GM10248 (cell line): ENCODE data around the gene WDR91.
"Not testable (repeated sequence)": the region's sequence is repeated elsewhere in the genome, so short reads cannot be mapped to it uniquely, and the experiment has no call there.

Source experiments
- CTCF ChIA-PET: fragments of 300-600 bp; sonication (Branson Sonifier 250); formaldehyde crosslinking; extraction: SDS; loops from one replicate; lab custom pipeline; 2021; ENCODE audit warnings: antibody characterized with exemption; lab: Yijun Ruan, JAX
- POLR2A ChIA-PET: fragments of 350-650 bp; sonication (Branson Sonifier 250); formaldehyde crosslinking; extraction: SDS; loops from one replicate; lab custom pipeline; 2020; ENCODE audit warnings: antibody characterized with exemption; lab: Yijun Ruan, JAX
- DNase-seq: peaks from one replicate; pipeline ENCODE4 v3.0.0; 2012; ENCODE audit errors: extremely low spot score
- TF ChIP-seq, protein P1 (sequence below): IDR thresholded peaks from 2 replicates; pipeline ENCODE4 v1.5.1; 2012; ENCODE audit warnings: mild to moderate bottlenecking, low read depth; ENCODE audit errors: extremely low read depth, missing control alignments, control extremely low read depth

WDR91 gene

DNA sequence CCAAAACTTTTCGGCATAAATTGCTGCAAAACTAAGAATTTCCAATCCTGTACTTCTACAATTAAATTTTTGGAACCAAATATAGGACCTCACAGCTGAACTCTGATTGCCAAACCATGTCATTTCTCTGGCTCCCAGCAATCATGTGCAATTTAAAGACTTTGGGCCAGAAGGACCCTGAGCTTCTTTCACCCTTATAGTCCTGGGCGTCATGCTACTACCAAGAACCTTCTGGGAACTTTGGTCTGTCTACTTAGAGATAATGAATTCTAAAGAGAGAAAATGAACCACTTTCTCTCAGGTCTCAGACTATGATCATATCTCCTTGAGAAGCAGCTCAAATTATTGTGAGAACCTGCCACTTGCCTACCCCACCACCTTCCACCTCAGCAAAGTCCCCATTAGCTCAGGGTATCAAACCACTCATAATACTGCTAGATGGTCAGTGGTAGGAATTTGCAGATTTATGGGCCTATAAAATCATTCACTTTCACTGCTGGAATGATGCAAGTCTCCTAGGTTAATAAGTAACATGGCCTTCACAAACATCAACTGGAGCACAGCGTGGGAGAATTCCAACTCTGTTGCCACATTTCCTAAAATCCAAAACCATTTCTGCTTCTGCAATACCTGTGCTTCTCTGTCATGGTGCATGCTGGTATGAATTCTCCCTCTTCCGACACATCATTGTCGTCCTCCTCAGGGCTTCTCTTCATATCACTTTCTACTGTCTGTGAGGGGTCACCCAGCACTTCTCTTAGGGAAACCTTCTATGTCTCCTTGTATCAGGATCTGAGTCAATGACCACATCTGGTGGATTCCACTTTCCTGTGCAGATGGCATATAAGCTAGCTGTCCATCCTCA lies 6.6 kb upstream of the WDR91 start:
- ChIA-PET CTCF (interaction anchor here (1.3 to 2.1 kb wide), 2 partner anchors 15 to 17 kb away, joined by 3 to 8 read pairs; no protein-coding TSS in a partner anchor), POLR2A (no interaction called here)
- TF ChIP-seq, protein P1, sequence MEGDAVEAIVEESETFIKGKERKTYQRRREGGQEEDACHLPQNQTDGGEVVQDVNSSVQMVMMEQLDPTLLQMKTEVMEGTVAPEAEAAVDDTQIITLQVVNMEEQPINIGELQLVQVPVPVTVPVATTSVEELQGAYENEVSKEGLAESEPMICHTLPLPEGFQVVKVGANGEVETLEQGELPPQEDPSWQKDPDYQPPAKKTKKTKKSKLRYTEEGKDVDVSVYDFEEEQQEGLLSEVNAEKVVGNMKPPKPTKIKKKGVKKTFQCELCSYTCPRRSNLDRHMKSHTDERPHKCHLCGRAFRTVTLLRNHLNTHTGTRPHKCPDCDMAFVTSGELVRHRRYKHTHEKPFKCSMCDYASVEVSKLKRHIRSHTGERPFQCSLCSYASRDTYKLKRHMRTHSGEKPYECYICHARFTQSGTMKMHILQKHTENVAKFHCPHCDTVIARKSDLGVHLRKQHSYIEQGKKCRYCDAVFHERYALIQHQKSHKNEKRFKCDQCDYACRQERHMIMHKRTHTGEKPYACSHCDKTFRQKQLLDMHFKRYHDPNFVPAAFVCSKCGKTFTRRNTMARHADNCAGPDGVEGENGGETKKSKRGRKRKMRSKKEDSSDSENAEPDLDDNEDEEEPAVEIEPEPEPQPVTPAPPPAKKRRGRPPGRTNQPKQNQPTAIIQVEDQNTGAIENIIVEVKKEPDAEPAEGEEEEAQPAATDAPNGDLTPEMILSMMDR, result no peak
- DNase-seq, result no peak

DNA sequence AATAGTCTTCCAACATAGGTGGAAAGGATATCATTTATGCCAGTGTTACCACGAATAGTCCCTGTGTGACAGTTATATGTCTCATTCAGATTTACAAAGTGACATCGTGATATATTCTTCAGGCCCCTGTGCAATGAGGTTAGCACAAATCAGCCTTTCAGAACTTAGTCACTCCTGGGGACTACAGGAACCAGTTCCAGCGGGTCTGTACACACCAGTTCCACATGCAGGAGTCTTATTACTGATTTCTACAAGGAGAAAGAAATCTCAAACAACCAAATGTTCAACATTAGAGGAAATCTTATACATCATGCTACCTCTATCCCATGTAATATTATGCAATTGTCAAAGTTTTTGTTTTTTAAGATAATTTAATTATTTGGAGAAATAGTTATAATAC lies 4.4 kb upstream of the WDR91 start:
- no peak for DNase-seq
- TF ChIP-seq, protein P1, result no peak
- POLR2A ChIA-PET, result no interaction called here
- CTCF ChIA-PET, result no interaction called here

DNA sequence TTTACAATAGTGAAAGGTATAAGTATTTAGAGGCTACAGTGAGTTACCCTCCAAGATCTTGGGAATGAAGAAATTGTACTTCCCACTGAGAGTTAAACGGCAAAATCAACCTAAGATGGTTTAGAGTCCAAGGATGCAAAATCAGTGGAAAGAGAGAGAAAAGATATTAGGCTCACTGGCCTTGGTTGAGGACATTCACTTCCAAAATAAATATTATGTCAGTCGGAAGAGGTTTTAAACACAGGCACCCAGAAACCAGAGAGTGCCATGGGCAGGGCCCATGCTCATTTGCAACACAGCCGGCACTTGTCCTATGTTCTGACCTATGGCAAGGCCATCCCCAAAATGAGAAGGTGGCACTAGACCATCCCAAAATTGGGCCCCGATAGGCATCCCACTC lies 3.9 kb upstream of the WDR91 start:
- ChIA-PET POLR2A (no interaction called here), CTCF (interaction anchor here (1.4 kb wide), 1 partner anchor 9 kb away, joined by 3 read pairs; no protein-coding TSS in a partner anchor)
- no peak for DNase-seq
- TF ChIP-seq, protein P1, result no peak

DNA sequence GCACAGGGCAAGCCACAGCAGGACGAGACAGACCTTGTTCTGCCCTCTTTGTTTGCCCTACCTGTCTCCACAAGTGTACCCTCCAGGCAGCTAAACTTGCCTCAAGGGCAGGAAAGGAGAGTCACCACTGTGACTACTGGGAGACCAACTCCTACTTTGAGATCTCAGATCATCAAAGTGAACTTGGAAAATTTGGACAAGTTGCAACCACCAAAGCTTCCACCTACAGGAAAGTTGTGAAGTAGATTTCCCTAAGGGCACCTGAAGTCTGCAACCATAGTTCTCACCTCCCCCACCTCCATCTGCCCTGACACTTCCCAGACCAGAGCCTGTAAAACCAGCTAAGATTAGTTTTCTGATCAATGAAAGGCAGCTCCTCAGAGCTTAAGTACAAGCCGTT lies 2.5 kb upstream of the WDR91 start:
- TF ChIP-seq, protein P1, result no peak
- ChIA-PET POLR2A (no interaction called here), CTCF (interaction anchor here (1.1 to 1.4 kb wide), 4 partner anchors 10 to 459 kb away, joined by 3 to 4 read pairs (median 3); no protein-coding TSS in a partner anchor)
- no peak for DNase-seq

DNA sequence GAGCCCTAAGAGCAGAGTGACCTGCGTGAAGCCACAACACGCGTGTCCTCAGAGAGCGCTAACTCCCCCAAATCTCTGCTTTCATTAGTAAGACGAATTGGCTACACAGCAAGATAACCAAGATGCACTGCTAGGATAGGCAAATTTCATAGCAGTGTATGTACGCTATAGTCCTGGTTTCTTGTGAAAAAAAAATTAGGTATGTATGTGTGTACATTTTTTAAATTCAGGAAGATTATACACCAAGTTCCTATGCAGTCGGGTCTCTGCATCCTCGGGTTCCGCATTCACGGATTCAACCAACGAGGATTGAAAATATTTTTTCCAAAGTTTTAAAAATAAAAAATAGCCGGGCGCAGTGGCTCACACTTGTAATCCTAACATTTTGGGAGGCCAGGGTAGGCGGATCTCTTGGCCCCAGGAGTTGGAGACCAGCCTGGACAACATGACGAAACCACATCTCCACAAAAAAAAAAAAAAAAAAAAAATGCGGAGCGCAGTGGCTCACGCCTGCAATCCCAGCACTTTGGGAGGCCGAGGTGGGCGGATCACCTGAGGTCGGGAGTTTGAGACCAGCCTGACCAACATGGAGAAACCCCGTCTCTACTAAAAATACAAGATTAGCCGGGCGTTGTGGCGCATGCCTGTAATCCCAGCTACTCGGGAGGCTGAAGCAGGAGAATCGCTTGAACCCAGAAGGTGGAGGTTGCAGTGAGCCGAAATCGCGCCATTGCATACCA lies 790 bp upstream of the WDR91 start:
- DNase-seq, result not testable (repeated sequence)
- ChIA-PET CTCF (interaction anchor here (1.4 to 3.6 kb wide), 3 partner anchors 22 to 69 kb away, joined by 3 to 16 read pairs (median 4); no protein-coding TSS in a partner anchor), POLR2A (interaction anchor here (3.0 kb wide), 1 partner anchor 24 kb away, joined by 18 read pairs; no protein-coding TSS in a partner anchor)

DNA sequence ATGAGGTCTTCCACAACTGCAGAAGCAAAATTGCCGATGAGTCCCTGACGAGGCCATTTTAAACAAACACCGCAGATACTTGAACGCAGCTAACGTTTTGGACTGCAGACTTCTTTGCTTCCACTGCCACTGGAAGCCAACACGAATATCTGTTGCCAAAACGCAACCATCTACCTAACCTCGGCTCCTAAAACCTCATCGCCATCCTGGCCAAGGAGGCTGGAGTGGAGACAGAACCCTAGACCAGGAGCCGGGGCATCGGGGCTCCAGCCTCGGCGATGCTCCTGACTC lies 493 bp downstream of the WDR91 start:
- TF ChIP-seq, protein P1, result no peak
- POLR2A ChIA-PET, result interaction anchor here (3.0 kb wide), 1 partner anchor 23 kb away, joined by 18 read pairs; no protein-coding TSS in a partner anchor
- DNase-seq, result no peak
- CTCF ChIA-PET, result interaction anchor here (0.9 to 3.6 kb wide), 8 partner anchors 10 to 224 kb away, joined by 3 to 16 read pairs (median 5); partner anchors contain the start of genes AGBL3 and CYREN
